H1 (cell line): Measurements from ENCODE around the gene TSPAN4. TPM values are rescaled to one million over a fixed set of nuclear protein-coding genes. Genes with fewer than 3 reads are reported as not detected.

ENCODE experiments used
- CTCF ChIA-PET: fragments of 300-600 bp; sonication (Branson Sonifier 250); formaldehyde crosslinking; loops from one replicate; lab custom pipeline; 2021; ENCODE audit not compliant: partially characterized antibody; lab: Charles Lee
- POLR2A ChIA-PET: fragments of 300-600 bp; sonication (Branson Sonifier 250); formaldehyde crosslinking; loops from one replicate; lab custom pipeline; 2021; ENCODE audit warnings: inconsistent platforms; ENCODE audit not compliant: partially characterized antibody; lab: Charles Lee
- DNase-seq, 2 experiments: peaks; one replicate each; pipeline versions ENCODE4 v3.0.0 to v3.0.0-alpha.2; 2010 to 2022; ENCODE audit warnings: low spot score in 2 of 2, low read depth in 1 of 2, mixed read lengths in 1 of 2
- FAIRE-seq: peaks from 2 replicates; lab custom pipeline; 2011; peaks lifted over from hg19 to GRCh38; lab: Jason Lieb, UNC
- H2AFZ ChIP-seq: 2 replicates; pipeline ENCODE4 v1.8.1; 2012; ENCODE audit warnings: low read length, inconsistent platforms
- H2AK5ac ChIP-seq: 2 replicates; pipeline ENCODE4 v1.6.1; 2013; ENCODE audit warnings: low read depth, low read length
- H2BK120ac ChIP-seq: replicated peaks from 2 replicates; pipeline ENCODE3; 2013; ENCODE audit warnings: low read depth, low read length, inconsistent platforms
- H2BK12ac ChIP-seq: 2 replicates; pipeline ENCODE4 v1.6.1; 2013; ENCODE audit warnings: low read depth, low read length
- H2BK15ac ChIP-seq: 2 replicates; pipeline ENCODE4 v1.6.1; 2013; ENCODE audit warnings: low read length
- H2BK20ac ChIP-seq: 2 replicates; pipeline ENCODE4 v1.6.1; 2013; ENCODE audit warnings: low read length
- H2BK5ac ChIP-seq: 2 replicates; pipeline ENCODE4 v1.6.1; 2013; ENCODE audit warnings: low read depth, low read length
- H3K14ac ChIP-seq: 2 replicates; pipeline ENCODE4 v1.6.1; 2013; ENCODE audit warnings: inconsistent platforms; ENCODE audit not compliant: insufficient read length
- H3K18ac ChIP-seq: 2 replicates; pipeline ENCODE4 v1.6.1; 2013; ENCODE audit warnings: low read length; ENCODE audit errors: extremely low read depth
- H3K23ac ChIP-seq: 2 replicates; pipeline ENCODE4 v1.6.1; 2013; ENCODE audit warnings: inconsistent platforms; ENCODE audit not compliant: insufficient read length
- H3K23me2 ChIP-seq: 2 replicates; pipeline ENCODE4 v1.6.1; 2013; ENCODE audit warnings: low read depth, low read length
- H3K27ac ChIP-seq: 2 replicates; pipeline ENCODE4 v1.6.1; 2011; ENCODE audit warnings: low read depth, low read length, inconsistent platforms
- H3K27me3 ChIP-seq, 4 experiments: replicated peaks in 1 of 4; 1 replicate in 1 of 4; 2 replicates in 3 of 4; pipeline versions ENCODE4 v1.6.1 to v1.8.1; 2011 to 2013; ENCODE audit warnings: low read length in 3 of 4, mild to moderate bottlenecking in 3 of 4, inconsistent platforms in 2 of 4, mixed read lengths in 2 of 4, moderate library complexity in 1 of 4; ENCODE audit not compliant: control insufficient read depth in 3 of 4, insufficient read depth in 3 of 4; ENCODE audit errors: extremely low read depth in 1 of 4
- H3K36me3 ChIP-seq, 4 experiments: 2 replicates each; pipeline versions ENCODE4 v1.6.1 to v1.8.1; 2011 to 2013; ENCODE audit warnings: mild to moderate bottlenecking in 4 of 4, low read length in 3 of 4, moderate library complexity in 2 of 4, control low read depth in 1 of 4, inconsistent platforms in 1 of 4; ENCODE audit not compliant: insufficient read depth in 4 of 4, control insufficient read depth in 2 of 4
- H3K4ac ChIP-seq: replicated peaks from 2 replicates; pipeline ENCODE3; 2013; ENCODE audit warnings: low read length, low read depth, mixed read lengths, inconsistent platforms; ENCODE audit not compliant: insufficient read length
- H3K4me1 ChIP-seq, 4 experiments: replicated peaks in 1 of 4; 1 replicate in 1 of 4; 2 replicates in 3 of 4; pipeline versions ENCODE4 v1.6.1 to v1.8.1; 2011 to 2013; ENCODE audit warnings: low read length in 3 of 4, inconsistent platforms in 2 of 4, mixed read lengths in 1 of 4; ENCODE audit not compliant: insufficient read depth in 4 of 4, control insufficient read depth in 3 of 4
- H3K4me2 ChIP-seq, 2 experiments: 2 replicates each; pipeline versions ENCODE4 v1.6.1 to v1.8.1; 2011 to 2013; ENCODE audit warnings: low read depth in 2 of 2, low read length in 2 of 2, control low read depth in 1 of 2, inconsistent platforms in 1 of 2, mild to moderate bottlenecking in 1 of 2; ENCODE audit not compliant: insufficient read depth in 1 of 2
- H3K4me3 ChIP-seq, 4 experiments: fragments of 200-600, 300-600 bp in 1 of 4; sonication (generic), shearing (Covaris generic), sonication (Bioruptor Twin) in 1 of 4; 2 replicates each; pipeline versions ENCODE4 v1.5.1 to v1.8.1; 2011 to 2016; ENCODE audit warnings: low read length in 4 of 4, low read depth in 3 of 4, control low read depth in 2 of 4, inconsistent platforms in 2 of 4, mild to moderate bottlenecking in 2 of 4, mixed read lengths in 1 of 4, moderate library complexity in 1 of 4; ENCODE audit not compliant: insufficient read depth in 2 of 4; ENCODE audit errors: extremely low read depth in 1 of 4
- H3K56ac ChIP-seq: replicated peaks from 2 replicates; pipeline ENCODE3; 2013; ENCODE audit warnings: low read depth, mild to moderate bottlenecking, mixed read lengths, low read length, inconsistent platforms; ENCODE audit not compliant: insufficient read length
- H3K79me1 ChIP-seq: 2 replicates; pipeline ENCODE4 v1.6.1; 2013; ENCODE audit warnings: low read depth, low read length, control low read depth
- H3K79me2 ChIP-seq, 2 experiments: 2 replicates each; pipeline versions ENCODE4 v1.6.1 to v1.8.1; 2012 to 2013; ENCODE audit warnings: low read length in 2 of 2, mild to moderate bottlenecking in 2 of 2, inconsistent platforms in 1 of 2; ENCODE audit not compliant: insufficient read depth in 2 of 2, control insufficient read depth in 1 of 2
- H3K9ac ChIP-seq, 4 experiments: replicated peaks in 1 of 4; 1 replicate in 1 of 4; 2 replicates in 3 of 4; pipeline versions ENCODE4 v1.6.1 to v1.8.1; 2011 to 2013; ENCODE audit warnings: low read depth in 3 of 4, low read length in 3 of 4, control low read depth in 2 of 4, mild to moderate bottlenecking in 2 of 4, moderate library complexity in 2 of 4, inconsistent platforms in 1 of 4; ENCODE audit errors: extremely low read depth in 1 of 4
- H3K9me3 ChIP-seq, 2 experiments: 2 replicates each; pipeline versions ENCODE4 v1.6.1 to v1.8.1; 2012 to 2013; ENCODE audit warnings: mild to moderate bottlenecking in 2 of 2, moderate library complexity in 2 of 2, control low read depth in 1 of 2, inconsistent platforms in 1 of 2, low read depth in 1 of 2, low read length in 1 of 2, mixed read lengths in 1 of 2; ENCODE audit not compliant: insufficient read depth in 2 of 2
- H4K20me1 ChIP-seq, 2 experiments: replicated peaks in 1 of 2; 2 replicates each; pipeline versions ENCODE3 to v1.8.1; 2011 to 2013; ENCODE audit warnings: inconsistent platforms in 2 of 2, low read length in 2 of 2, mild to moderate bottlenecking in 1 of 2; ENCODE audit not compliant: insufficient read depth in 2 of 2, control insufficient read depth in 1 of 2
- H4K5ac ChIP-seq: 2 replicates; pipeline ENCODE4 v1.6.1; 2013; ENCODE audit warnings: low read length, low read depth, mixed read lengths, inconsistent platforms; ENCODE audit not compliant: insufficient read length
- H4K8ac ChIP-seq: 2 replicates; pipeline ENCODE4 v1.8.0; 2013; ENCODE audit warnings: mild to moderate bottlenecking, moderate library complexity, low read length, inconsistent platforms; ENCODE audit not compliant: insufficient read depth; ENCODE audit errors: extremely low read depth
- H4K91ac ChIP-seq: replicated peaks from 2 replicates; pipeline ENCODE3; 2013; ENCODE audit warnings: low read length, mixed read lengths, inconsistent platforms; ENCODE audit not compliant: insufficient read length
- MAX ChIP-seq: IDR thresholded peaks from 2 replicates; pipeline ENCODE4 v1.6.1; 2012; ENCODE audit warnings: inconsistent platforms
- WGBS, 2 experiments: shearing (Covaris generic) in 1 of 2; methylation state at CpG; one replicate each; pipeline versions ENCODE4 v1.1.6 to v1.1.7; 2013 to 2015; ENCODE audit warnings: low lambda C conversion rate in 2 of 2, mixed read lengths in 2 of 2, inconsistent platforms in 1 of 2, low coverage in 1 of 2, missing lambda C conversion rate in 1 of 2; ENCODE audit not compliant: insufficient replicate concordance in 2 of 2, insufficient coverage in 1 of 2, insufficient read length in 1 of 2; ENCODE audit errors: extremely low coverage in 1 of 2, missing lambda C conversion rate in 1 of 2; 5-methylcytosine and 5-hydroxymethylcytosine counted together
- polyA plus RNA-seq, 7 experiments: library from polyadenylated mRNA; depleted of rRNA in 3 of 7; stranded (reverse) in 5 of 7; unstranded in 2 of 7; fragments of >200 nt in 5 of 7; fragments of 200-250 nt in 2 of 7; gene quantifications; 1 replicate in 5 of 7; 2 replicates in 1 of 7; 4 replicates in 1 of 7; pipeline versions ENCODE4 v1.2.1 to v1.2.3, GENCODE V29; 2011 to 2013; ENCODE audit warnings: missing spikeins in 2 of 7, mixed read lengths in 2 of 7
- total RNA-seq: library from RNA; stranded (reverse); fragmentation: NEBNext Ultra II Directional; extraction: Animal tissue kit (Norgen Biotek cat#: 25700); gene quantifications from 2 replicates; pipeline ENCODE4 v1.2.1, GENCODE V29; 2021

TSPAN4 gene
- total and polyA plus RNA-seq, 2 of the 8 experiments (the other 6 are each of a cell fraction or from before 2014, with no cell fraction given): 74.1 to 145 TPM

- Histone ChIP-seq H2BK15ac (no peak overlapping the region), H2AK5ac (no peak overlapping the region), H3K23me2 (peaks cover 13% of the 10 kb centered on the region; the same call in 1 of the 2 replicates), H3K27ac (no peak overlapping the region), H3K79me2 (peaks cover 0 to 5% of the 10 kb centered on the region in 2 experiments; a peak in 1 of 4 replicates), H2BK5ac (no peak overlapping the region), H2BK120ac (no peak overlapping the region), H3K4me3 (no peak overlapping the region), H3K56ac (no peak overlapping the region), H3K36me3 (peaks cover 0 to 10% (median 1%) of the 10 kb centered on the region in 4 experiments; a peak in 1 of 8 replicates), H2BK20ac (no peak overlapping the region), H2AFZ (no peak overlapping the region), H3K14ac (no peak overlapping the region)
- DNase-seq: no peak
- WGBS, 2 experiments: 91% methylated on average over 19 of the region's 53 CpGs; no CpG with 5 or more reads in 1 of the 2 experiments
- no peak for TF ChIP-seq MAX
- TF ChIP-seq, all 59 proteins: peak for 0
- Histone ChIP-seq H3K79me1 (peaks cover 8% of the 10 kb centered on the region), H3K4me1 (peaks cover 0 to 24% (median 19%) of the 10 kb centered on the region in 4 experiments; a peak in 6 of 7 replicates), H3K23ac (no peak overlapping the region), H2BK12ac (no peak overlapping the region), H3K9me3 (no peaks in the 10 kb centered on the region), H4K5ac (no peak overlapping the region), H3K4ac (no peak overlapping the region), H3K27me3 (peaks cover 0 to 11% (median 6%) of the 10 kb centered on the region in 4 experiments; a peak in 5 of 7 replicates), H3K9ac (no peak overlapping the region), H3K4me2 (no peak overlapping the region), H4K20me1 (peaks cover 0 to 14% of the 10 kb centered on the region in 2 experiments), H4K91ac (no peak overlapping the region), H3K18ac (no peak overlapping the region), H4K8ac (no peak overlapping the region)
- FAIRE-seq: no peak
- POLR2A ChIA-PET: interaction anchor here (1.5 to 53.0 kb wide), 3 partner anchors 6 to 37 kb away, joined by 3 to 1917 read pairs (median 1917); partner anchors contain the start of genes CD151, CEND1, CRACR2B and PIDD1
- CTCF ChIA-PET: interaction anchor here (0.6 to 1.7 kb wide), 6 partner anchors 12 to 823 kb away, joined by 3 to 4 read pairs (median 4); no protein-coding TSS in a partner anchor
These were observed 19.0 kb upstream of the TSPAN4 start for GRCh38 chr11:823441-824291.
